OCI-LY3 (cell line): ENCODE data around the gene CNTFR.

Experiments used
- H2AFZ ChIP-seq: fragments of 200-600, 300-600 bp; shearing (Covaris generic); 2 replicates; pipeline ENCODE4 v1.6.0; 2014; ENCODE audit warnings: antibody characterized with exemption, low read depth, low read length
- H3K27ac ChIP-seq: fragments of 200-600, 300-600 bp; sonication (generic); 2 replicates; pipeline ENCODE4 v1.5.1; 2014; ENCODE audit warnings: mild to moderate bottlenecking, low read length, moderate library complexity, mixed read lengths
- H3K27me3 ChIP-seq: fragments of 200-600, 300-600 bp; sonication (generic); 2 replicates; pipeline ENCODE4 v1.6.1; 2014; ENCODE audit warnings: low read depth, low read length, mixed read lengths
- H3K36me3 ChIP-seq: fragments of 200-600, 300-600 bp; sonication (generic); replicated peaks from 2 replicates; pipeline ENCODE3; 2014; ENCODE audit warnings: low read depth, low read length, mixed read lengths
- H3K4me1 ChIP-seq: fragments of 300-600, 200-600 bp; sonication (generic); 2 replicates; pipeline ENCODE4 v1.6.1; 2014; ENCODE audit warnings: low read length, mixed read lengths
- H3K4me2 ChIP-seq: fragments of 200-600, 300-600 bp; sonication (generic); 2 replicates; pipeline ENCODE4 v1.6.1; 2014; ENCODE audit warnings: low read length, mixed read lengths
- H3K4me3 ChIP-seq: fragments of 300-600, 200-600 bp; sonication (generic); 2 replicates; pipeline ENCODE4 v1.5.1; 2014; ENCODE audit warnings: antibody characterized with exemption, mild to moderate bottlenecking, low read length, moderate library complexity
- H3K79me2 ChIP-seq: fragments of 300-600, 200-600 bp; shearing (Covaris generic); 2 replicates; pipeline ENCODE4 v1.6.1; 2014; ENCODE audit warnings: mild to moderate bottlenecking, low read length, mixed read lengths
- H3K9ac ChIP-seq: fragments of 300-600, 200-600 bp; shearing (Covaris generic); 2 replicates; pipeline ENCODE4 v1.6.0; 2014; ENCODE audit warnings: mild to moderate bottlenecking, low read length, moderate library complexity
- H3K9me3 ChIP-seq: fragments of 200-600, 300-600 bp; shearing (Covaris generic); 2 replicates; pipeline ENCODE4 v1.6.1; 2014; ENCODE audit warnings: low read length, mixed read lengths; ENCODE audit not compliant: insufficient read depth
- H4K20me1 ChIP-seq: fragments of 200-600, 300-600 bp; sonication (generic); 2 replicates; pipeline ENCODE4 v1.6.1; 2016; ENCODE audit warnings: low read length, mixed read lengths; ENCODE audit not compliant: insufficient read depth
- EZH2phosphoT487 ChIP-seq: fragments of 200-600 bp; shearing (Covaris generic); IDR thresholded peaks from 2 replicates; pipeline ENCODE4 v1.6.1; 2018; ENCODE audit warnings: antibody characterized with exemption, mixed run types, low read depth
- TF ChIP-seq, protein P1 (sequence below): fragments of 200-600, 300-600 bp; sonication (generic); IDR thresholded peaks from 2 replicates; pipeline ENCODE4 v1.5.1; 2014; ENCODE audit warnings: antibody characterized with exemption, low read length, low read depth

CNTFR gene

DNA sequence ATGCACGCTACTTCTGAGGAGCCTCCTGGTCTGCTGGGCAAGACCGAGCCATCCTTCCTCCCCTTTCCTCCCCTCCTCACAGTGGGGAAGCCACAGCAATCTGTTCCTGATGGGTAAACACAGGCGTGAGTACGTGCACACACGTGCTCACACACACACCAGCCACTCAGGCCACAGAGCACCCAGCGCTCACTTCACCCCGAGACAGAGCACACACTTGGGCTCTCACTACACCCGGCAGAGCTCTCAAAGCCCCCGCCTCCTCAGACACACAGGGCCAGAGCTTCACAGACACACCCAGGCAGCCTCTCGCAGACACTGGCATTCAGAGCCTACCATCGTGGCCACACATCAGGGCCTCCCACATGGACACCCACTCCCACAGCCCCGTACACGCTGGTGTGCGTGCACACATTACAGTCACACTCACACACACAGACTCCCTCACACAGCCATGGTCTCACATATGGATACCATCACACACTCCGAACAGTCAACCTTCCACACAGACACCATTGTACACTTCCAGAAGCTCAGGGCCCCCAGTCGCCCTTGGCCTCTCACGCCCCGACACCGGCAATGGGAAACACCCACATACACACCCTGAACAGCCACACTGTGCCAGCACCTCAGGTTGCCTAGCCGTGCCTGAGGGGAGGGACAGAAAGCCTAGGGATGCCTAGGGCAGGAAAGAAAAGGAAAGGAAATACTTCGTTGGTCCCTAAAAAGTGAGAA is 13.5 kb downstream of the CNTFR start:
- TF ChIP-seq, protein P1, sequence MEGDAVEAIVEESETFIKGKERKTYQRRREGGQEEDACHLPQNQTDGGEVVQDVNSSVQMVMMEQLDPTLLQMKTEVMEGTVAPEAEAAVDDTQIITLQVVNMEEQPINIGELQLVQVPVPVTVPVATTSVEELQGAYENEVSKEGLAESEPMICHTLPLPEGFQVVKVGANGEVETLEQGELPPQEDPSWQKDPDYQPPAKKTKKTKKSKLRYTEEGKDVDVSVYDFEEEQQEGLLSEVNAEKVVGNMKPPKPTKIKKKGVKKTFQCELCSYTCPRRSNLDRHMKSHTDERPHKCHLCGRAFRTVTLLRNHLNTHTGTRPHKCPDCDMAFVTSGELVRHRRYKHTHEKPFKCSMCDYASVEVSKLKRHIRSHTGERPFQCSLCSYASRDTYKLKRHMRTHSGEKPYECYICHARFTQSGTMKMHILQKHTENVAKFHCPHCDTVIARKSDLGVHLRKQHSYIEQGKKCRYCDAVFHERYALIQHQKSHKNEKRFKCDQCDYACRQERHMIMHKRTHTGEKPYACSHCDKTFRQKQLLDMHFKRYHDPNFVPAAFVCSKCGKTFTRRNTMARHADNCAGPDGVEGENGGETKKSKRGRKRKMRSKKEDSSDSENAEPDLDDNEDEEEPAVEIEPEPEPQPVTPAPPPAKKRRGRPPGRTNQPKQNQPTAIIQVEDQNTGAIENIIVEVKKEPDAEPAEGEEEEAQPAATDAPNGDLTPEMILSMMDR: no peak
- TF ChIP-seq EZH2phosphoT487: no peak
- Histone ChIP-seq H4K20me1 (no peaks in the 10 kb centered on the region), H3K27me3 (no peaks in the 10 kb centered on the region), H3K4me2 (no peak overlapping the region), H3K4me1 (peaks cover 20% of the 10 kb centered on the region), H3K4me3 (no peak overlapping the region), H3K79me2 (no peaks in the 10 kb centered on the region), H2AFZ (no peak overlapping the region), H3K9me3 (no peaks in the 10 kb centered on the region), H3K36me3 (no peaks in the 10 kb centered on the region), H3K9ac (no peak overlapping the region), H3K27ac (no peak overlapping the region)

DNA sequence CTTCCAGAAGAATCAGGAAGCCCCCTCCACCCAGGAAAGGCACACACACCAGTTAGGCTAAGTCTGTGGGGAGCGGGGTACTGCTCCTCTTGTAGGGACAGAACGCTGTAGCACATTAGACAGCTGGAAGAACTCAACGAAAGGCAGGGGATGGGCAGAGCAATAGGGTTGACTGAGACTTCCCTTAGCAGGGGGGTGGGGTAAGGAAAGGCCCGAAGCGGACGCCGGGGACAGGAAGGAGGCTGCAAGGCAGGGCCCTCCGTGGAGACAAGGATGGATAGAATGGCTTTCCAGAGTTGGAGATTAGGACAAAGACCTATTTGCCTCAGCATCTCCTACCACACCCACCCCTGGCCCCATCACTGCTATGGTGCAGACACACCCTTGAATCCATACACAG is 14.3 kb downstream of the CNTFR start:
- H3K9ac ChIP-seq: no peak overlapping the region
- H3K79me2 ChIP-seq: no peaks in the 10 kb centered on the region
- no peak overlapping the region for H3K27ac ChIP-seq
- no peak overlapping the region for H2AFZ ChIP-seq
- no peak overlapping the region for H3K4me2 ChIP-seq
- H4K20me1 ChIP-seq: no peaks in the 10 kb centered on the region
- H3K4me1 ChIP-seq: peaks cover 28% of the 10 kb centered on the region
- H3K27me3 ChIP-seq: no peaks in the 10 kb centered on the region
- TF ChIP-seq, protein P1: no peak
- TF ChIP-seq EZH2phosphoT487: no peak
- H3K4me3 ChIP-seq: no peak overlapping the region
- H3K9me3 ChIP-seq: no peaks in the 10 kb centered on the region
- no peaks in the 10 kb centered on the region for H3K36me3 ChIP-seq

DNA sequence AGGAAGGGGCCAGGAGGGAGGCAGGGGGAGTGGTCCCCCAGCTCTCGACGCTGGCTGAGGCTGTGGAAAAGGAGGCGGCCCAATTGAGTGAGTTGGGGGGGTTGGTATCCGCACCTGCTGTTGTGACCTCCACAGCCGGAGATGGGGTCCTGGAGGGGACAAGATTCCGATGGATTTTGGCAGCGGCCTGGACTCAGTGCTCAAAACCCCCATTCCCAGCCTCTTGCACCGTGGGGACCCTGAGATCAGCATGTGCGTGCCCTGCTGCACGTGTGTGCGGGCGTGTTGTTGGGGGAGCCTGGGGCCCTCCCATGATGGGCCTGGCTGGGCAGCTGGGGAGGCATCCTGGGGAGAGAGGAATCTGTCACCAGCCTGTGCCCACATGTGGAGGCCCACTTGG is 15.0 kb downstream of the CNTFR start:
- Histone ChIP-seq H3K4me3 (no peak overlapping the region), H3K4me2 (no peak overlapping the region), H4K20me1 (no peaks in the 10 kb centered on the region), H3K27ac (no peak overlapping the region), H3K79me2 (no peaks in the 10 kb centered on the region), H3K27me3 (no peaks in the 10 kb centered on the region), H3K9ac (no peak overlapping the region), H2AFZ (no peak overlapping the region), H3K4me1 (peaks cover 35% of the 10 kb centered on the region), H3K9me3 (no peaks in the 10 kb centered on the region), H3K36me3 (no peaks in the 10 kb centered on the region)
- TF ChIP-seq, protein P1: no peak
- TF ChIP-seq EZH2phosphoT487: no peak

DNA sequence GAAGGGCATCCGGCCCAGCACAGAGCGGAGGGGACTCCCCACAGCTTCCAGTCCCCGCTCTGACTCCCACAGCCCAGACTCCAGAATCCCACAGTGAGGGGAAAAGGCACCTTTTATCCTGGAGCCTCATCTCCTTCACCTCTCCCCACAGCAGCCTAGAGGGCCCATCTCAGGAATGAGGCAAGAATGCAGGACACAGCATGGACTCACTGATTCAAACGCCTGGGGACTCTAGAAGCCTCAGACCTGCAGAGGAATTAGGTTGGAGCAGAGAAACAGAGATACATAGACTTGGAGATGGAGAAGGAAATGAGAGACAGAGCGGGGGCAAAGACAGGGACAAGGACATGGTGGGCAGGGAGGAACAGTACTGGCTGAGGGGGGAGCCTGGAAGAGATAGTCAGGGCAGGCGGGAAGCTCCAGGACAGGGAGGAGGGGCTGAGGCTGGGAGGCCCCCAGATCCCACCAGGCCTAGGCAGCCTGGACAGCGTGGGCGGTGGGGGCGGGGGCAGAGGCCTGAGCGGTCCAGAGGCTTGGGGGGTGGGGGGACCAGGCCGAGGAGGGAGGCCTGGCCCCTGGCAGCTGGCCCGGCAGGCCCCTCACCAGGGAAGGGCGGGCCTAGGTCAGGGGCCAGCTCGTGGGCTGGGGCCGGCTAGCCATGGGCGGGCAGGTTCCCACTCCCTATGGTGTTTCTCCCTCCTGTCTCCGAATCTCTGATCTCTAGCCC is 15.8 kb downstream of the CNTFR start:
- H3K27me3 ChIP-seq: no peaks in the 10 kb centered on the region
- no peaks in the 10 kb centered on the region for H4K20me1 ChIP-seq
- H3K27ac ChIP-seq: no peak overlapping the region
- H3K36me3 ChIP-seq: no peaks in the 10 kb centered on the region
- no peak overlapping the region for H3K4me2 ChIP-seq
- TF ChIP-seq, protein P1: no peak
- TF ChIP-seq EZH2phosphoT487: no peak
- no peaks in the 10 kb centered on the region for H3K79me2 ChIP-seq
- H3K9ac ChIP-seq: no peak overlapping the region
- no peak overlapping the region for H2AFZ ChIP-seq
- H3K4me3 ChIP-seq: no peak overlapping the region
- H3K4me1 ChIP-seq: peaks cover 43% of the 10 kb centered on the region
- no peaks in the 10 kb centered on the region for H3K9me3 ChIP-seq
